ENCODE results near the gene SLCO4A1.

SLCO4A1 gene

DNA sequence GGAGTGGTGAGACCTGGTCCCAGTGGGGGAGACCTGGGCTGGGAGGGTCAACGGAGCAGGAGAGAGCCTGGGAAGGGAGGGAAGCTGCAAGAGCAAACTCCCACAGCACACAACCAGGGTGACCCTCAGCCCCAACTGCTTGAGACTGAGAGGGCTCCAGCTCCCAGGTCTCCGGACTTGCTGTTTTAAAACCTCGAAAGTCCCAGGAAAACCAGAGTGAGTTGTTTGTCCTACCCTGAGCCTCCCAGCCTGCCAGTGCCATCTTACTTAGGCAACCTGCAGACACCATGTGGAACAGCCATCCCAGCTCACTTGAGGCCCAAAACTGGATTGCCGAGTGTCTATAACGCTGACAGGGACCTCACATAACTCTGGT is 61.5 kb downstream of the SLCO4A1 start:
- no peak for DNase-seq

- DNase-seq: peak; percentile 58
Measured at GRCh38 chr20:62704341-62704948, 62.1 kb downstream of the SLCO4A1 start.

DNA sequence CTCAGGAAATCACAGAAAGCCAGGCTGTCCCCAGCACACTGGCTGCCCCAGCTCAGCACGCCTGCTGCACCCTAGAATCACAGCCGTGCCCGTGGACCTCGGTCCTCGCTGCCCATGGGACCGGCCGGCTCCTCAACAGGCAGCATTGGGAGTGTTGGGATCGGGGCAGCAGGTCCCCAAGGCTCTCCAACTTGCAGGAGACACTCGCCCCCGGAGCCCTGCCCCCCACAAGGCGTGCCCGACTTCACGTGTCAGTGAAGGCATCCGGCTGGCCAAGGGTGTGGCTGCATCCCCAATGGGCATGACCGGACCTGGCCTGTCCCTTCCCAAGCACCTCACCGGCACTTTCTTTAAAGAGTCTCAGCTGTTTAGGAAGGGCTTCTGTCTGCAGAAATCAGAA is 63.3 kb downstream of the SLCO4A1 start:
- DNase-seq: no peak

- DNase-seq: no peak
Measured at GRCh38 chr20:62706344-62706743, 64.0 kb downstream of the SLCO4A1 start.

DNA sequence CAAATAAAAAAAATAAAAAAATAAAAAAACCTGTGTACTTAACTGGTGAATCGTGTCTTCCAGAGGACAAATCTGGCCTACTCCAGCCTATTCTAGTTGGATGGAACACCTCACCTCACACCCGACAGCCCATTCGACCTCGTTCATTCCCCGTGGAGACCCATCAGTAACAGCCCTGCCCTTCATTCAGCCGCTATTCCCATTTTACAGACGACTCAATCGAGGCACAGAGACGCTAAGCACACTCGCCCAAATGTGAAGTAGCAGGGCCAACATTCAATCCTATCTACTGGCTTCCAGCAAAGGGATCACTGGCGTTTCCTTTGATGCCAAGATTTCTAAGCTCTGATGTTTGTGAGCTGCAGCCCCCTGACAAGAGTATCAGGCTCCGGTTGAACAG is 64.6 kb downstream of the SLCO4A1 start:
- no peak for DNase-seq

- no peak for DNase-seq
Measured at GRCh38 chr20:62707276-62707920, 65.1 kb downstream of the SLCO4A1 start.

- DNase-seq: no peak
Measured at GRCh38 chr20:62707921-62708521, 65.7 kb downstream of the SLCO4A1 start.

DNA sequence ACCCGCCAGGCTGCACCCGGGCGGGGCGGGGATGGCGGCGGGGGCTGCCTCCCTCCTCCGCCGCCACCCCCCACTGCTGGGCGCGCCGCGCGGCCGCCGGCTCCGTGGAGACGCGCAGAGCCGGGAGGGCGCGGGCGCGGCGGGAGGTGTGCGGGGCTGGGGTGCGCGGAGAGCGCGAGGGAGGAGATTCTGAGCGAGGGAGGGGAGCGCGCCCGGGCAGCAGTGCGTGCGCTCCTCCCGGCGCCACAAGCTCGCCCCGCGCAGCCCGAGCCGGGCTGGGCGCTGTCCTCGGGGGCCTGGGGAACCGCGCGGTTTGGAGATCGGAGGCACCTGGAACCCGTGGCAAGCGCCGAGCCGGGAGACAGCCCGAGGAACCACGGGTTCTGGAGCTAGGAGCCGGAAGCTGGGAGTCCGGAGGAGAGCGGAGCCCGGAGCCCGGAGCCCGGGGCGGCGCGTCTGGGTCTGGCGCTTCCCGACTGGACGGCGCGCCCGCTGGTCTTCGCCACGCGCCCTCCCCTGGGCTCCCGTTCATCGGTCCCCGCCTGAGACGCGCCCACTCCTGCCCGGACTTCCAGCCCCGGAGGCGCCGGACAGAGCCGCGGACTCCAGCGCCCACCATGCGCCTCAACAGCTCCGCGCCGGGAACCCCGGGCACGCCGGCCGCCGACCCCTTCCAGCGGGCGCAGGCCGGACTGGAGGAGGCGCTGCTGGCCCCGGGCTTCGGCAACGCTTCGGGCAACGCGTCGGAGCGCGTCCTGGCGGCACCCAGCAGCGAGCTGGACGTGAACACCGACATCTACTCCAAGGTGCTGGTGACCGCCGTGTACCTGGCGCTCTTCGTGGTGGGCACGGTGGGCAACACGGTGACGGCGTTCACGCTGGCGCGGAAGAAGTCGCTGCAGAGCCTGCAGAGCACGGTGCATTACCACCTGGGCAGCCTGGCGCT is 66.6 kb downstream of the SLCO4A1 start, which contains the start of gene NTSR1:
Gene NTSR1 (plus strand): TSS at position 246 of the 946 bp plus-strand sequence. CDS start 372 bp downstream, at position 618.
- DNase-seq: no peak

GRCh38 chr20:62709537-62709905 is 67.2 kb downstream of the SLCO4A1 start:
- DNase-seq: no peak

DNA sequence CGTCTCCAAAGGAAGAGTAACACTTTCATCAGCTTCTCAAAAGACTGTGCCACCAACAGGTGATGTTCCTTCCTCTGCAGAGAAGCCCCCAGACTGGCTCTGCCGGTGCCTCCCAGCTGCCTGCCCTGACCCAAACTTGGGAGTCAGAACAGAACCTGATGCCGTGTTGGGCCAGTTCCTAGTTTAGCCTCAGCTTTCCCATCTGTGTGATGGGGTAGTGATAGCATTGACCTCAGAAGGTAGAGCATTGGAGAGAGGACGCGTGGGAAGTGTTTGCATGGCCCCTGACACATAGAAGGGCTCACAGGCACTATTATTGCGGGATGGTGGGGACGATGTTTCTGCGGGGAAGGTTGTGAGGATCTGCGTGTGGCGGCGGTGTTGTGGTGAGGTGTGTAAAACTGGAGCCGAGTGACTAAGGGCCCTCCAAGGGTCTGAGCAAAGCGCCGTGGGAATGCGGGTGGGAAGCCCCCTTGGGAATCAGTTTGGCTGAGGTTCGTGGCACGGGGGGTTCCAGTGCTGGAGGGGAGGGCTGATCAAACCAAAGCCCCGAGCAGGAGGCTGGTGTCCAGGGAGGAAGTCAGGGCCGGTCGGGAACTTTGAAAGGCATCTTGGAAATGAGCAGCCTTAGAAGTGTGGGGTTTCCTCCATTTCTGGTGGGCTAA is 68.0 kb downstream of the SLCO4A1 start:
- no peak for DNase-seq

GRCh38 chr20:62710886-62711702 is 68.8 kb downstream of the SLCO4A1 start:
- no peak for DNase-seq

- DNase-seq: no peak
Measured at GRCh38 chr20:62711703-62712101, 69.4 kb downstream of the SLCO4A1 start.

DNA sequence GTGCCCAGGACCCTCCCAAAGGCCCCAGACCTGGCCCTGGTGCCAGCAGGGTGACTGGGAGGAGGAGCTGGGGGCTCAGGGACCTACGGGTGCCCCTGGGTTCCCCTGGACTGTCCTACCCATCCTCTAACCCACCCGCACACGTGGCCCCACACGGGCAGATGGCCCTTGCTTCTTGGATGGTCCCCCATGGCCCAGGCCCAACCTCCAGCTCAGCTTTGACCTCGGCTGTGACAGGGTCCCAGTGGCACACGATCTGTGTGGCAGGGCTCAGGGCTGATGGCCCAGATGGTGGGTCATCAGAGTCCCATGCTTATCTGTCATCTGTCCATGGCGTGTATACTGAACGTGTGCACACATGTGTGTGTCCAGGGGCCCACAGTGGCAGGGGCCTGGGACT is 70.3 kb downstream of the SLCO4A1 start:
- no peak for DNase-seq

- DNase-seq: no peak
Measured at GRCh38 chr20:62714006-62714405, 71.7 kb downstream of the SLCO4A1 start.

- DNase-seq: no peak
Measured at GRCh38 chr20:62714799-62715198, 72.5 kb downstream of the SLCO4A1 start.

GRCh38 chr20:62715201-62715600 is 72.9 kb downstream of the SLCO4A1 start:
- no peak for DNase-seq

DNA sequence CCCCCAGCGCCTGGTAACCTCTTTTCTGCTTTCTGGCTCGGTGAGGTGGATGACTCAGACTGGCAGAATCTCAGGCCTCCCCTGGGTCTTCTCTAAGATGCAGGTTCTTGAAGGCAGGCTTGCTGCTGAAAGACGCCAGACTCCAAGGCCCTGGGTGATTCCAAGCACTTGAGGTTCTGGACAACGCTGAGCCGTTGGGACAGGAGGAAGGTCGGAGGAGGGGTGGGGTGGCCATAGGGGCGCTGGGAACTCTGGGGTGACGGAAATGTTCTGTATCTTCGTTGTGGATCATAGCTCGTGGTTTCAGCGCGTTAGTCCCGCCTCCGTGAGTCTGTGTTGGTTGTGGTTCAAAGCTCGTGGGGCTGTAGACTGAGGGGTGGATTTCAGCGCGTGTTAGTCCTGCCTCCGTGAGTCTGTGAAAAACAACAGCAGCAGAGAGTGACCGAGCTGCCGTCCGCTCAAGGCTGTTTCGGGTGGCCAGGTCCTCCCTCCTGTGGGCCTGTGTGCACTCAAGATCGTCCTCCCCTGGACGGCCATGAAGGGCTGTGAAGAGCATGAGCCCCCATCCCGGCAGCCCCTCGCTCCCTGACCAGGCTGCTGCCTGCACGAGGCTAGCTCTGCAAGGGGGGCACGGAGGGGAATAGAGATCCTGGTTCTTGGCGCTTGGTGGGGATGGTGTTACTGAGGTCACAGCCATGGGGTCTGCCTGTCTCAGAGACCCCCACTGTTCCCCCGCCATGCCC is 74.1 kb downstream of the SLCO4A1 start:
- DNase-seq: no peak

- no peak for DNase-seq
Measured at GRCh38 chr20:62716941-62717310, 74.6 kb downstream of the SLCO4A1 start.

- DNase-seq: no peak
Measured at GRCh38 chr20:62717933-62718332, 75.6 kb downstream of the SLCO4A1 start.

GRCh38 chr20:62718546-62718945 is 76.2 kb downstream of the SLCO4A1 start:
- no peak for DNase-seq

DNA sequence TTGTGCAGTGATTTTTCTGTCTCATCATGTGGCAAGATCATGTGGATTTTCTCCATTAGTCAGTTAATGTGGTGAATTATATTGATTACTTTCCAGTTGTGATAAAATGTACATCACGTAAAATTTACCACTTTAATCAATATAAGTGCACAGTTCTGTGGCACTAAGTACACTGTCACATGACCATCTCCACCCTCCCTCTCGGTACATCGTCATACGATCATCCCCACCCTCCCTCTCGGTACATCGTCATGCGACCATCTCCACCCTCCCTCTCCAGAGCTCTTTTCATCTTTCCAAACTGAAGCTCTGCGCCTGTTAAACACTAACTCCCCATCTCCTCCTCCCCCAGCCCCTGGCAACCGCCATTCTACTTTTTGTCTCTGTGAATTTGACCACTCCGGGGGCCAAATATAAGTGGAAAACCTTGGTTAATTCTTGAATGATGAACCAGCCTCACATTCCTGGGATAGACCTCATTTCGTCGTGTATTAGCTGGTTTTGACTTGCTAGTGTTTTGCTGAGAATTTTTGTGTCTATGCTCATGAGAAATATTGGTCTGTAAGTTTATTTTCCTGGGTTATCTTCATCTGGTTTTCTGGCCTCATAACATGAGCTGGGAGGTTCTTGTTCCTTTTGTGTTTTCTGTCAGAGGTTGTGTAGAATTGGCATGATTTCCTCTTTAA is 77.1 kb downstream of the SLCO4A1 start:
- DNase-seq: no peak
